A549 (cell line): Measurements from ENCODE around the gene CAMP. TPM values are rescaled to one million over a fixed set of nuclear protein-coding genes. Genes with fewer than 3 reads are reported as not detected.
A peak's percentile ranks its signal among the peaks of the same experiment; 100 is the strongest.

Experiments used
- ATAC-seq, 2 experiments: fragments of 200-7000 bp in 1 of 2; fragments of >200 bp in 1 of 2; cut with Nextera tagmentation in 1 of 2; cut with Tn5 transposase in 1 of 2; 3 replicates each; pipeline versions ENCODE4 v1.8.0 to v1.9.1; 2018 to 2020; ENCODE audit warnings: mild to moderate bottlenecking in 1 of 2, moderate library complexity in 1 of 2
- CTCF ChIA-PET: fragments of 300-600 bp; sonication (Branson Sonifier 250); formaldehyde crosslinking; extraction: SDS; loops from one replicate; lab custom pipeline; 2021; ENCODE audit warnings: antibody characterized with exemption, inconsistent platforms; lab: Yijun Ruan, JAX
- POLR2A ChIA-PET: fragments of 350-600 bp; formaldehyde crosslinking; extraction: SDS; loops from one replicate; lab custom pipeline; 2021; ENCODE audit warnings: antibody characterized with exemption, inconsistent platforms; lab: Yijun Ruan, JAX
- DNase-seq, 2 experiments: peaks; one replicate each; pipeline versions ENCODE4 v3.0.0 to v3.0.0-alpha.2; 2011 to 2016; ENCODE audit warnings: low read depth in 1 of 2, low spot score in 1 of 2
- FAIRE-seq: peaks from 2 replicates; lab custom pipeline; 2011; peaks lifted over from hg19 to GRCh38; lab: Jason Lieb, UNC
- H3K27ac ChIP-seq, 2 experiments: fragments of >200 bp; sonication (Bioruptor Twin); formaldehyde crosslinking; 3 replicates each; pipeline ENCODE4 v1.5.1; 2016 to 2017
- H3K4me1 ChIP-seq: fragments of >200 bp; sonication (Bioruptor Twin); formaldehyde crosslinking; 3 replicates; pipeline ENCODE4 v1.6.1; 2016
- H3K4me2 ChIP-seq: fragments of >200 bp; sonication (Bioruptor Twin); formaldehyde crosslinking; 3 replicates; pipeline ENCODE4 v1.6.1; 2016
- H3K4me3 ChIP-seq: fragments of >200 bp; sonication (Bioruptor Twin); formaldehyde crosslinking; 3 replicates; pipeline ENCODE4 v1.5.1; 2016
- H3K9me3 ChIP-seq: fragments of >200 bp; sonication (Bioruptor Twin); formaldehyde crosslinking; 3 replicates; pipeline ENCODE4 v1.6.1; 2016
- ATOH8 ChIP-seq: fragments of 250-450 bp; sonication (Bioruptor Pico); IDR thresholded peaks from 2 replicates; pipeline ENCODE4 v1.5.0; 2020; ENCODE audit warnings: low read depth, mild to moderate bottlenecking, moderate library complexity
- BHLHE40 ChIP-seq: IDR thresholded peaks from 2 replicates; pipeline ENCODE4 v1.6.1; 2012; ENCODE audit warnings: low read depth, low read length, inconsistent platforms
- EHF ChIP-seq: fragments of 250-450 bp; sonication (Bioruptor Pico); IDR thresholded peaks from 2 replicates; pipeline ENCODE4 v1.5.0; 2020; ENCODE audit warnings: mild to moderate bottlenecking
- GATA3 ChIP-seq: IDR thresholded peaks from 2 replicates; pipeline ENCODE4 v1.6.1; 2012; ENCODE audit warnings: borderline replicate concordance
- KDM1A ChIP-seq: fragments of 200-600 bp; sonication (generic); IDR thresholded peaks from 2 replicates; pipeline ENCODE4 v1.6.1; 2016; ENCODE audit warnings: low read depth, mild to moderate bottlenecking
- KDM5A ChIP-seq: fragments of 200-600 bp; sonication (generic); IDR thresholded peaks from 2 replicates; pipeline ENCODE4 v1.6.1; 2016; ENCODE audit warnings: antibody characterized with exemption, mild to moderate bottlenecking
- MAX ChIP-seq: IDR thresholded peaks from 2 replicates; pipeline ENCODE4 v1.6.1; 2012
- NPAS2 ChIP-seq: fragments of 250-450 bp; sonication (Bioruptor Pico); IDR thresholded peaks from 2 replicates; pipeline ENCODE4 v1.8.0; 2022; ENCODE audit warnings: mild to moderate bottlenecking, moderate library complexity, borderline replicate concordance
- NR3C1 ChIP-seq: fragments of >200 bp; sonication (Bioruptor Twin); formaldehyde crosslinking; IDR thresholded peaks from 3 replicates; pipeline ENCODE4 v1.6.1; 2017
- RCOR1 ChIP-seq: fragments of 150-350 bp; IDR thresholded peaks from 2 replicates; pipeline ENCODE4 v1.6.1; 2014; ENCODE audit warnings: antibody characterized with exemption, low read length, low read depth
- REST ChIP-seq: fragments of 200-600 bp; sonication (generic); IDR thresholded peaks from 2 replicates; pipeline ENCODE4 v1.6.1; 2016; ENCODE audit warnings: antibody characterized with exemption, mild to moderate bottlenecking, moderate library complexity
- SREBF2 ChIP-seq: fragments of 450-650 bp; IDR thresholded peaks from 2 replicates; pipeline ENCODE4 v1.6.1; 2014; ENCODE audit warnings: mild to moderate bottlenecking, moderate library complexity
- TFCP2L1 ChIP-seq: fragments of 250-450 bp; sonication (Bioruptor Pico); IDR thresholded peaks from 2 replicates; pipeline ENCODE4 v1.5.0; 2021; ENCODE audit warnings: mild to moderate bottlenecking
- USF2 ChIP-seq: fragments of 450-650 bp; IDR thresholded peaks from 2 replicates; pipeline ENCODE4 v1.6.1; 2014; ENCODE audit warnings: antibody characterized with exemption
- ZSCAN20 ChIP-seq: fragments of 250-450 bp; sonication (Bioruptor Pico); IDR thresholded peaks from 2 replicates; pipeline ENCODE4 v1.8.0; 2022; ENCODE audit warnings: mild to moderate bottlenecking, moderate library complexity
- WGBS: methylation state at CpG from one replicate; pipeline ENCODE4 v1.1.6; 2017; ENCODE audit errors: missing lambda C conversion rate; 5-methylcytosine and 5-hydroxymethylcytosine counted together
- polyA minus RNA-seq: library from RNA; depleted of rRNA, polyadenylated mRNA; stranded (reverse); fragments of >200 nt; gene quantifications from 2 replicates; pipeline ENCODE4 v1.2.3, GENCODE V29; 2011; rRNA and poly(A)+ RNA removed
- polyA plus RNA-seq, 4 experiments: library from polyadenylated mRNA; depleted of rRNA in 3 of 4; stranded (reverse); fragments of >200 nt; fragmentation: RNase III in 1 of 4; extraction: RNeasy Plus Mini Kit Qiagen cat#74134 plus additional on column Dnase treatment in 1 of 4; gene quantifications; 2 replicates in 3 of 4; 3 replicates in 1 of 4; pipeline ENCODE4 v1.2.3, GENCODE V29; 2011 to 2017

CAMP gene
- not detected in 2 replicates for polyA plus RNA-seq (2011; rRNA removed)
- 0.05 TPM in 1 of 2 replicates, not detected in the other for polyA plus RNA-seq (2012; cell fraction: cytosol; rRNA removed)
- polyA plus RNA-seq (2012; cell fraction: nucleus; rRNA removed) = 0.10 TPM in 1 of 2 replicates, not detected in the other
- polyA plus RNA-seq (2017; fragmentation: RNase III; extraction: RNeasy Plus Mini Kit Qiagen cat#74134 plus additional on column Dnase treatment) = not detected in 3 replicates
- not detected in 2 replicates for polyA minus RNA-seq

GRCh38 chr3:48222616-48223513, at the start of gene CAMP:
Gene CAMP, plus strand, starts transcription at chr3:48223495. Its CDS starts 17 bp downstream, at chr3:48223512.
- ATAC-seq (no peak; a peak in 1 of 6 replicates), FAIRE-seq (no peak), DNase-seq (peak in 1 of 2 experiments; percentile 33)
- Histone ChIP-seq H3K4me2 (no peak within 1 kb of the TSS), H3K9me3 (no peaks in the 10 kb centered on the region), H3K4me1 (no peaks in the 10 kb centered on the region), H3K27ac (no peak within 1 kb of the TSS), H3K4me3 (no peak within 1 kb of the TSS)
- TF ChIP-seq ATOH8 (CRISPR knock-in tag) (no peak), NR3C1 (no peak), GATA3 (no peak), REST (no peak), KDM1A (no peak), USF2 (no peak), MAX (no peak), RCOR1 (no peak), ZSCAN20 (no peak), EHF (CRISPR knock-in tag) (no peak), KDM5A (no peak), NPAS2 (no peak)
- 79% methylated on average over 9 of the region's 11 CpGs for WGBS
- POLR2A ChIA-PET = no interaction called here
- CTCF ChIA-PET = interaction anchor here (0.6 to 3.5 kb wide), 3 partner anchors 13 to 178 kb away, joined by 3 to 18 read pairs (median 9); no protein-coding TSS in a partner anchor

- H3K9me3 ChIP-seq = no peaks in the 10 kb centered on the region
- ATAC-seq (no peak), FAIRE-seq (no peak), DNase-seq (no peak)
- ChIA-PET POLR2A (no interaction called here), CTCF (interaction anchor here (1.2 kb wide), 1 partner anchor 16 kb away, joined by 5 read pairs; no protein-coding TSS in a partner anchor)
- no peaks in the 10 kb centered on the region for H3K4me1 ChIP-seq
- H3K27ac ChIP-seq = no peak overlapping the region
- H3K4me3 ChIP-seq = no peak overlapping the region
- no peak overlapping the region for H3K4me2 ChIP-seq
- TF ChIP-seq TFCP2L1 = no peak
- TF ChIP-seq SREBF2 = no peak
- TF ChIP-seq BHLHE40 = no peak
- no peak for TF ChIP-seq USF2
- TF ChIP-seq, all 56 proteins: peak for 0
- whole genome bisulfite sequencing = 90% methylated on average over 2 of the region's 2 CpGs
These were observed 45.2 kb upstream of the CAMP start for GRCh38 chr3:48178072-48178471.
